WTC11 (cell line): ENCODE measurements around the gene HDGFL2. TPM values are rescaled to one million over a fixed set of nuclear protein-coding genes. Genes with fewer than 3 reads are reported as not detected.

Source experiments
- ATAC-seq: fragments of 200-7000 bp; cut with Tn5 transposase; 2 replicates; pipeline ENCODE4 v1.10.0; 2021; ENCODE audit warnings: mild to moderate bottlenecking, moderate library complexity
- CTCF ChIA-PET: fragments of 300-600 bp; sonication (Branson Sonifier 250); formaldehyde crosslinking; loops from one replicate; lab custom pipeline; 2021; ENCODE audit warnings: antibody characterized with exemption; lab: Charles Lee
- POLR2A ChIA-PET: fragments of 350-600 bp; sonication (Branson Sonifier 250); formaldehyde crosslinking; loops from one replicate; lab custom pipeline; 2021; ENCODE audit warnings: antibody characterized with exemption; lab: Charles Lee
- DNase-seq: peaks from one replicate; pipeline ENCODE4 v3.0.0; 2021; ENCODE audit warnings: low spot score
- H3K27ac Mint-ChIP-seq: 2 replicates; pipeline ENCODE4 v1.8.0; 2021; ENCODE audit warnings: mixed read lengths
- H3K27me3 Mint-ChIP-seq: 2 replicates; pipeline ENCODE4 v1.8.0; 2021; ENCODE audit warnings: low read depth, mild to moderate bottlenecking, moderate library complexity, mixed read lengths
- H3K36me3 Mint-ChIP-seq: 2 replicates; pipeline ENCODE4 v1.8.0; 2021; ENCODE audit warnings: mixed read lengths
- H3K4me1 Mint-ChIP-seq: 2 replicates; pipeline ENCODE4 v1.8.0; 2022; ENCODE audit warnings: mixed read lengths
- H3K4me3 Mint-ChIP-seq: 2 replicates; pipeline ENCODE4 v1.8.0; 2021; ENCODE audit warnings: mild to moderate bottlenecking, moderate library complexity, mixed read lengths
- H3K9me3 Mint-ChIP-seq: 2 replicates; pipeline ENCODE4 v1.8.0; 2021; ENCODE audit warnings: mixed read lengths
- CBFB ChIP-seq: sonication (generic); formaldehyde crosslinking; IDR thresholded peaks from 2 replicates; pipeline ENCODE4 v1.8.1; 2022; ENCODE audit warnings: mild to moderate bottlenecking, low read depth, missing genetic modification reagents
- CDX4 ChIP-seq: fragments of 250-450 bp; sonication (Bioruptor Pico); IDR thresholded peaks from 2 replicates; pipeline ENCODE4 v1.9.0; 2021; ENCODE audit warnings: moderate library complexity, mild to moderate bottlenecking, inconsistent platforms, borderline replicate concordance
- ERG ChIP-seq: fragments of 250-450 bp; sonication (Bioruptor Pico); IDR thresholded peaks from 2 replicates; pipeline ENCODE4 v1.8.0; 2021; ENCODE audit warnings: mild to moderate bottlenecking
- ETV6 ChIP-seq: sonication (generic); formaldehyde crosslinking; IDR thresholded peaks from 2 replicates; pipeline ENCODE4 v1.8.1; 2022; ENCODE audit warnings: mild to moderate bottlenecking, missing genetic modification reagents
- FOXK1 ChIP-seq: sonication (generic); formaldehyde crosslinking; IDR thresholded peaks from 2 replicates; pipeline ENCODE4 v1.8.0; 2022; ENCODE audit warnings: mild to moderate bottlenecking, moderate library complexity, missing genetic modification reagents
- FOXP4 ChIP-seq: sonication (generic); formaldehyde crosslinking; IDR thresholded peaks from 2 replicates; pipeline ENCODE4 v1.8.0; 2022; ENCODE audit warnings: mild to moderate bottlenecking, missing genetic modification reagents
- GRHL2 ChIP-seq: fragments of 250-450 bp; sonication (Bioruptor Pico); IDR thresholded peaks from 2 replicates; pipeline ENCODE4 v1.8.0; 2022; ENCODE audit warnings: mild to moderate bottlenecking, moderate library complexity; ENCODE audit not compliant: insufficient replicate concordance, severe bottlenecking
- GTF2I ChIP-seq: fragments of 250-450 bp; sonication (Bioruptor Pico); conservative IDR thresholded peaks from 2 replicates; pipeline ENCODE4 v1.4.0; 2021; ENCODE audit warnings: mild to moderate bottlenecking
- JUN ChIP-seq: sonication (generic); formaldehyde crosslinking; IDR thresholded peaks from 2 replicates; pipeline ENCODE4 v1.8.0; 2023; ENCODE audit warnings: mild to moderate bottlenecking, missing genetic modification reagents
- SOX15 ChIP-seq: fragments of 250-450 bp; sonication (Bioruptor Pico); IDR thresholded peaks from 2 replicates; pipeline ENCODE4 v1.9.0; 2021; ENCODE audit warnings: mild to moderate bottlenecking
- TCF7 ChIP-seq: sonication (generic); formaldehyde crosslinking; IDR thresholded peaks from 2 replicates; pipeline ENCODE4 v1.8.0; 2022; ENCODE audit warnings: mild to moderate bottlenecking, low read depth, missing genetic modification reagents, moderate library complexity
- total RNA-seq: library from RNA; stranded (reverse); gene quantifications from 3 replicates; pipeline ENCODE4 v1.2.3, GENCODE V29; 2021
- TF ChIP-seq, protein P1 (sequence below): sonication (generic); formaldehyde crosslinking; conservative IDR thresholded peaks from 2 replicates; pipeline ENCODE4 v1.8.1; 2022; ENCODE audit warnings: mild to moderate bottlenecking, missing genetic modification reagents
- TF ChIP-seq, protein P2 (sequence below): fragments of 250-450 bp; sonication (Bioruptor Pico); IDR thresholded peaks from 2 replicates; pipeline ENCODE4 v1.9.0; 2021; ENCODE audit warnings: mild to moderate bottlenecking
- TF ChIP-seq, protein P3 (sequence below): fragments of 250-450 bp; sonication (Bioruptor Pico); IDR thresholded peaks from 2 replicates; pipeline ENCODE4 v1.9.0; 2021; ENCODE audit warnings: mild to moderate bottlenecking, borderline replicate concordance
- TF ChIP-seq, protein P4 (sequence below): fragments of 250-450 bp; sonication (Bioruptor Pico); IDR thresholded peaks from 2 replicates; pipeline ENCODE4 v1.9.0; 2021; ENCODE audit warnings: mild to moderate bottlenecking
- TF ChIP-seq, protein P5 (sequence below): sonication (generic); formaldehyde crosslinking; IDR thresholded peaks from 2 replicates; pipeline ENCODE4 v1.8.1; 2023; ENCODE audit warnings: mild to moderate bottlenecking, missing genetic modification reagents, moderate library complexity
- TF ChIP-seq, protein P6 (sequence below): sonication (generic); formaldehyde crosslinking; IDR thresholded peaks from 2 replicates; pipeline ENCODE4 v1.8.0; 2022; ENCODE audit warnings: mild to moderate bottlenecking, missing genetic modification reagents

HDGFL2 gene
- total RNA-seq, 1 experiment from 2014 or later: 115 TPM

DNA sequence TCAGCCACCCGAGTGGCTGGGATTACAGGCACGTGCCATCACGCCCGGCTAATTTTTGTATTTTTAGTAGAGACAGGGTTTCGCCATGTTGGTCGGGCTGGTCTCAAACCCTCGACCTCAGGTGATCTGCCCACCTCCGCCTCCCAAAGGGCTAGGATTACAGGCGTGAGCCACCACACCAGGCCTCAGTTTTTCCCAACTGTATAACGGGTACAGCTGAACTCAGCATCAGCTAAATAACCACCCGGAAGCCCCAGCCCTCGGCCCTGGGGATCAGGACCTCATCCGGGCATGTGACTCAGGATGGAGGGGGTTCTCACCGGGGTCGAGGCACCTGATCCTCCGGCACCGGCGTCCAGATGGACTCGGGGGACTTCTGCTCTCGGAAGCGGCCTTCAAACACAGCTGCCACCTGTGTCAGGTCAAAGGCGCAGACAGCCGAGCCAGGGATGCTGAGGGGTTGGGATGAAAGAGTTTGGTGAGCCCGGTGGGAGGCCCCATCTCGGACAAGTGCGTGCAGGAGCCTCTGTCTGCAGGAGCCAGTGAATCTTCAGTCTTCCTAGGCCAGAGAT, 78.5 kb downstream of the HDGFL2 start:
- Mint-ChIP-seq H3K4me3 (no peak overlapping the region), H3K27me3 (no peaks in the 10 kb centered on the region), H3K27ac (no peak overlapping the region), H3K36me3 (peaks cover 44% of the 10 kb centered on the region), H3K4me1 (no peaks in the 10 kb centered on the region), H3K9me3 (no peaks in the 10 kb centered on the region)
- POLR2A ChIA-PET: no interaction called here
- CTCF ChIA-PET: no interaction called here
- TF ChIP-seq, protein P1, sequence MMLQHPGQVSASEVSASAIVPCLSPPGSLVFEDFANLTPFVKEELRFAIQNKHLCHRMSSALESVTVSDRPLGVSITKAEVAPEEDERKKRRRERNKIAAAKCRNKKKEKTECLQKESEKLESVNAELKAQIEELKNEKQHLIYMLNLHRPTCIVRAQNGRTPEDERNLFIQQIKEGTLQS (CRISPR knock-in tag): no peak
- TF ChIP-seq SOX15 (CRISPR knock-in tag) (no peak), GTF2I (CRISPR knock-in tag) (no peak), JUN (CRISPR knock-in tag) (no peak), FOXK1 (no peak), TCF7 (CRISPR knock-in tag) (no peak), GRHL2 (CRISPR knock-in tag) (no peak), CBFB (CRISPR knock-in tag) (no peak), CDX4 (no peak), ETV6 (CRISPR knock-in tag) (no peak), FOXP4 (CRISPR knock-in tag) (no peak), ERG (CRISPR knock-in tag) (no peak)
- TF ChIP-seq, protein P2, sequence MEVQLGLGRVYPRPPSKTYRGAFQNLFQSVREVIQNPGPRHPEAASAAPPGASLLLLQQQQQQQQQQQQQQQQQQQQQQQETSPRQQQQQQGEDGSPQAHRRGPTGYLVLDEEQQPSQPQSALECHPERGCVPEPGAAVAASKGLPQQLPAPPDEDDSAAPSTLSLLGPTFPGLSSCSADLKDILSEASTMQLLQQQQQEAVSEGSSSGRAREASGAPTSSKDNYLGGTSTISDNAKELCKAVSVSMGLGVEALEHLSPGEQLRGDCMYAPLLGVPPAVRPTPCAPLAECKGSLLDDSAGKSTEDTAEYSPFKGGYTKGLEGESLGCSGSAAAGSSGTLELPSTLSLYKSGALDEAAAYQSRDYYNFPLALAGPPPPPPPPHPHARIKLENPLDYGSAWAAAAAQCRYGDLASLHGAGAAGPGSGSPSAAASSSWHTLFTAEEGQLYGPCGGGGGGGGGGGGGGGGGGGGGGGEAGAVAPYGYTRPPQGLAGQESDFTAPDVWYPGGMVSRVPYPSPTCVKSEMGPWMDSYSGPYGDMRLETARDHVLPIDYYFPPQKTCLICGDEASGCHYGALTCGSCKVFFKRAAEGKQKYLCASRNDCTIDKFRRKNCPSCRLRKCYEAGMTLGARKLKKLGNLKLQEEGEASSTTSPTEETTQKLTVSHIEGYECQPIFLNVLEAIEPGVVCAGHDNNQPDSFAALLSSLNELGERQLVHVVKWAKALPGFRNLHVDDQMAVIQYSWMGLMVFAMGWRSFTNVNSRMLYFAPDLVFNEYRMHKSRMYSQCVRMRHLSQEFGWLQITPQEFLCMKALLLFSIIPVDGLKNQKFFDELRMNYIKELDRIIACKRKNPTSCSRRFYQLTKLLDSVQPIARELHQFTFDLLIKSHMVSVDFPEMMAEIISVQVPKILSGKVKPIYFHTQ (CRISPR knock-in tag): no peak
- TF ChIP-seq, protein P3, sequence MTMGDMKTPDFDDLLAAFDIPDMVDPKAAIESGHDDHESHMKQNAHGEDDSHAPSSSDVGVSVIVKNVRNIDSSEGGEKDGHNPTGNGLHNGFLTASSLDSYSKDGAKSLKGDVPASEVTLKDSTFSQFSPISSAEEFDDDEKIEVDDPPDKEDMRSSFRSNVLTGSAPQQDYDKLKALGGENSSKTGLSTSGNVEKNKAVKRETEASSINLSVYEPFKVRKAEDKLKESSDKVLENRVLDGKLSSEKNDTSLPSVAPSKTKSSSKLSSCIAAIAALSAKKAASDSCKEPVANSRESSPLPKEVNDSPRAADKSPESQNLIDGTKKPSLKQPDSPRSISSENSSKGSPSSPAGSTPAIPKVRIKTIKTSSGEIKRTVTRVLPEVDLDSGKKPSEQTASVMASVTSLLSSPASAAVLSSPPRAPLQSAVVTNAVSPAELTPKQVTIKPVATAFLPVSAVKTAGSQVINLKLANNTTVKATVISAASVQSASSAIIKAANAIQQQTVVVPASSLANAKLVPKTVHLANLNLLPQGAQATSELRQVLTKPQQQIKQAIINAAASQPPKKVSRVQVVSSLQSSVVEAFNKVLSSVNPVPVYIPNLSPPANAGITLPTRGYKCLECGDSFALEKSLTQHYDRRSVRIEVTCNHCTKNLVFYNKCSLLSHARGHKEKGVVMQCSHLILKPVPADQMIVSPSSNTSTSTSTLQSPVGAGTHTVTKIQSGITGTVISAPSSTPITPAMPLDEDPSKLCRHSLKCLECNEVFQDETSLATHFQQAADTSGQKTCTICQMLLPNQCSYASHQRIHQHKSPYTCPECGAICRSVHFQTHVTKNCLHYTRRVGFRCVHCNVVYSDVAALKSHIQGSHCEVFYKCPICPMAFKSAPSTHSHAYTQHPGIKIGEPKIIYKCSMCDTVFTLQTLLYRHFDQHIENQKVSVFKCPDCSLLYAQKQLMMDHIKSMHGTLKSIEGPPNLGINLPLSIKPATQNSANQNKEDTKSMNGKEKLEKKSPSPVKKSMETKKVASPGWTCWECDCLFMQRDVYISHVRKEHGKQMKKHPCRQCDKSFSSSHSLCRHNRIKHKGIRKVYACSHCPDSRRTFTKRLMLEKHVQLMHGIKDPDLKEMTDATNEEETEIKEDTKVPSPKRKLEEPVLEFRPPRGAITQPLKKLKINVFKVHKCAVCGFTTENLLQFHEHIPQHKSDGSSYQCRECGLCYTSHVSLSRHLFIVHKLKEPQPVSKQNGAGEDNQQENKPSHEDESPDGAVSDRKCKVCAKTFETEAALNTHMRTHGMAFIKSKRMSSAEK (CRISPR knock-in tag): no peak
- TF ChIP-seq, protein P4, sequence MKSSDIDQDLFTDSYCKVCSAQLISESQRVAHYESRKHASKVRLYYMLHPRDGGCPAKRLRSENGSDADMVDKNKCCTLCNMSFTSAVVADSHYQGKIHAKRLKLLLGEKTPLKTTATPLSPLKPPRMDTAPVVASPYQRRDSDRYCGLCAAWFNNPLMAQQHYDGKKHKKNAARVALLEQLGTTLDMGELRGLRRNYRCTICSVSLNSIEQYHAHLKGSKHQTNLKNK (CRISPR knock-in tag): no peak
- TF ChIP-seq, protein P5, sequence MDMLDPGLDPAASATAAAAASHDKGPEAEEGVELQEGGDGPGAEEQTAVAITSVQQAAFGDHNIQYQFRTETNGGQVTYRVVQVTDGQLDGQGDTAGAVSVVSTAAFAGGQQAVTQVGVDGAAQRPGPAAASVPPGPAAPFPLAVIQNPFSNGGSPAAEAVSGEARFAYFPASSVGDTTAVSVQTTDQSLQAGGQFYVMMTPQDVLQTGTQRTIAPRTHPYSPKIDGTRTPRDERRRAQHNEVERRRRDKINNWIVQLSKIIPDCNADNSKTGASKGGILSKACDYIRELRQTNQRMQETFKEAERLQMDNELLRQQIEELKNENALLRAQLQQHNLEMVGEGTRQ (CRISPR knock-in tag): no peak
- TF ChIP-seq, protein P6, sequence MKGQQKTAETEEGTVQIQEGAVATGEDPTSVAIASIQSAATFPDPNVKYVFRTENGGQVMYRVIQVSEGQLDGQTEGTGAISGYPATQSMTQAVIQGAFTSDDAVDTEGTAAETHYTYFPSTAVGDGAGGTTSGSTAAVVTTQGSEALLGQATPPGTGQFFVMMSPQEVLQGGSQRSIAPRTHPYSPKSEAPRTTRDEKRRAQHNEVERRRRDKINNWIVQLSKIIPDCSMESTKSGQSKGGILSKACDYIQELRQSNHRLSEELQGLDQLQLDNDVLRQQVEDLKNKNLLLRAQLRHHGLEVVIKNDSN: no peak
- no peak for DNase-seq
- no peak for ATAC-seq
